ENCODE data around the gene CHP2.
"Not testable (repeated sequence)": the region's sequence is repeated elsewhere in the genome, so short reads cannot be mapped to it uniquely, and the experiment has no call there.

Gene CHP2

GRCh38 chr16:23745263-23745662 lies 9.6 kb upstream of the CHP2 start:
- no peak for DNase-seq

- no peak for DNase-seq
These were observed 6.2 kb upstream of the CHP2 start for GRCh38 chr16:23748630-23749029.

GRCh38 chr16:23751053-23751452 lies 3.8 kb upstream of the CHP2 start:
- DNase-seq = not testable (repeated sequence)

- no peak for DNase-seq
These were observed 775 bp upstream of the CHP2 start for GRCh38 chr16:23753908-23754593.

GRCh38 chr16:23755484-23755809 lies 621 bp downstream of the CHP2 start:
- DNase-seq = no peak

- DNase-seq = no peak
These were observed 2.3 kb downstream of the CHP2 start for GRCh38 chr16:23757116-23757515.

GRCh38 chr16:23757937-23758619 lies 3.3 kb downstream of the CHP2 start:
- DNase-seq = no peak

- DNase-seq = no peak
These were observed 11.1 kb downstream of the CHP2 start for GRCh38 chr16:23765933-23766332.

GRCh38 chr16:23768581-23768980 lies 13.8 kb downstream of the CHP2 start:
- DNase-seq = no peak

- peak in 1 of 56 donors; percentile 13 for DNase-seq
These were observed 16.2 kb downstream of the CHP2 start for GRCh38 chr16:23771027-23771426.

GRCh38 chr16:23771642-23772041 lies 16.8 kb downstream of the CHP2 start:
- DNase-seq = no peak

- no peak for DNase-seq
These were observed 18.5 kb downstream of the CHP2 start for GRCh38 chr16:23773339-23773738.

GRCh38 chr16:23781176-23781575 lies 26.4 kb downstream of the CHP2 start:
- no peak for DNase-seq

GRCh38 chr16:23784811-23785447 lies 30.1 kb downstream of the CHP2 start:
- DNase-seq = no peak

GRCh38 chr16:23785842-23786241 lies 31.0 kb downstream of the CHP2 start:
- no peak for DNase-seq

GRCh38 chr16:23786964-23787561 lies 32.2 kb downstream of the CHP2 start:
- DNase-seq = no peak

GRCh38 chr16:23788685-23789084 lies 33.9 kb downstream of the CHP2 start:
- no peak for DNase-seq

- DNase-seq = peak in 7 of 56 donors; percentile 1 to 9 (median 2)
These were observed 40.6 kb downstream of the CHP2 start for GRCh38 chr16:23795378-23795777.

- DNase-seq = no peak
These were observed 42.1 kb downstream of the CHP2 start for GRCh38 chr16:23796941-23797340.

GRCh38 chr16:23801378-23801777 lies 46.6 kb downstream of the CHP2 start:
- peak in 51 of 56 donors; percentile 0 to 85 (median 42) for DNase-seq

- DNase-seq = no peak
These were observed 48.0 kb downstream of the CHP2 start for GRCh38 chr16:23802776-23803175.

GRCh38 chr16:23803591-23804123 lies 48.8 kb downstream of the CHP2 start:
- DNase-seq = peak in 43 of 56 donors; percentile 0 to 66 (median 16)
